ENCODE results near the gene INSYN1. TPM values are rescaled to one million over a fixed set of nuclear protein-coding genes. Genes with fewer than 3 reads are reported as not detected.

Gene INSYN1
- total RNA-seq, 1 experiment from 2014 or later: not detected

- no peak for DNase-seq
- CTCF ChIA-PET: interaction anchor here (1.3 kb wide), 1 partner anchor 35 kb away, joined by 3 read pairs; no protein-coding TSS in a partner anchor
- H3K4me3 Mint-ChIP-seq (ENCODE audit: low read depth, unreplicated experiment): no peak overlapping the region
- peaks cover 95% of the 10 kb centered on the region for H3K27me3 Mint-ChIP-seq (ENCODE audit: unreplicated experiment)
- no peaks in the 10 kb centered on the region for H3K9me3 Mint-ChIP-seq (ENCODE audit: low read depth, unreplicated experiment)
- no peak for TF ChIP-seq CTCF (IDR thresholded peaks at IDR 0.05; ENCODE audit: unreplicated experiment)
- H3K36me3 Mint-ChIP-seq (ENCODE audit: insufficient read depth, unreplicated experiment): no peaks in the 10 kb centered on the region
- intact Hi-C loops (cut with micrococcal nuclease; ENCODE audit: unreplicated experiment): no loop called here
- no TSS peak for BruUV-seq (replicated peaks)
- no peak overlapping the region for H3K27ac Mint-ChIP-seq (ENCODE audit: unreplicated experiment)
- no peaks in the 10 kb centered on the region for H3K4me1 Mint-ChIP-seq (ENCODE audit: low read depth, unreplicated experiment)
Measured at GRCh38 chr15:73722425-73722824, 30.7 kb downstream of the INSYN1 start.

- BruUV-seq (replicated peaks): no TSS peak
- no peak for TF ChIP-seq CTCF (IDR thresholded peaks at IDR 0.05; ENCODE audit: unreplicated experiment)
- no peak overlapping the region for H3K4me3 Mint-ChIP-seq (ENCODE audit: low read depth, unreplicated experiment)
Measured at GRCh38 chr15:73718694-73719093, 34.5 kb downstream of the INSYN1 start.

GRCh38 chr15:73717802-73718201, 35.3 kb downstream of the INSYN1 start:
- H3K4me3 Mint-ChIP-seq (ENCODE audit: low read depth, unreplicated experiment): no peak overlapping the region
- H3K9me3 Mint-ChIP-seq (ENCODE audit: low read depth, unreplicated experiment): no peaks in the 10 kb centered on the region
- H3K36me3 Mint-ChIP-seq (ENCODE audit: insufficient read depth, unreplicated experiment): peaks cover 23% of the 10 kb centered on the region
- no TSS peak for BruUV-seq (replicated peaks)
- intact Hi-C loops (cut with micrococcal nuclease; ENCODE audit: unreplicated experiment): no loop called here
- no peak overlapping the region for H3K27ac Mint-ChIP-seq (ENCODE audit: unreplicated experiment)
- H3K4me1 Mint-ChIP-seq (ENCODE audit: low read depth, unreplicated experiment): no peaks in the 10 kb centered on the region
- peak; percentile 20 for TF ChIP-seq CTCF (IDR thresholded peaks at IDR 0.05; ENCODE audit: unreplicated experiment)
- peaks cover 48% of the 10 kb centered on the region for H3K27me3 Mint-ChIP-seq (ENCODE audit: unreplicated experiment)
- CTCF ChIA-PET: interaction anchor here (1.3 kb wide), 1 partner anchor 13 kb away, joined by 3 read pairs; no protein-coding TSS in a partner anchor
- DNase-seq: no peak

More at GRCh38 chr15:73718694-73719093, 34.5 kb downstream of the INSYN1 start:
- CTCF ChIA-PET: interaction anchor here (0.5 to 1.3 kb wide), 2 partner anchors 14 to 429 kb away, joined by 3 read pairs; no protein-coding TSS in a partner anchor
- Mint-ChIP-seq H3K4me1 (ENCODE audit: low read depth, unreplicated experiment) (no peaks in the 10 kb centered on the region), H3K9me3 (ENCODE audit: low read depth, unreplicated experiment) (no peaks in the 10 kb centered on the region), H3K27me3 (ENCODE audit: unreplicated experiment) (peaks cover 57% of the 10 kb centered on the region), H3K36me3 (ENCODE audit: insufficient read depth, unreplicated experiment) (peaks cover 16% of the 10 kb centered on the region), H3K27ac (ENCODE audit: unreplicated experiment) (no peak overlapping the region)
- intact Hi-C loops (cut with micrococcal nuclease; ENCODE audit: unreplicated experiment): no loop called here
- DNase-seq: no peak

- DNase-seq: no peak
- CTCF ChIA-PET: no interaction called here
- TF ChIP-seq CTCF (IDR thresholded peaks at IDR 0.05; ENCODE audit: unreplicated experiment): no peak
- intact Hi-C loops (cut with micrococcal nuclease; ENCODE audit: unreplicated experiment): no loop called here
- no peaks in the 10 kb centered on the region for H3K9me3 Mint-ChIP-seq (ENCODE audit: low read depth, unreplicated experiment)
- no TSS peak for BruUV-seq (replicated peaks)
- peaks cover 24% of the 10 kb centered on the region for H3K36me3 Mint-ChIP-seq (ENCODE audit: insufficient read depth, unreplicated experiment)
- peaks cover 42% of the 10 kb centered on the region for H3K27me3 Mint-ChIP-seq (ENCODE audit: unreplicated experiment)
- no peak overlapping the region for H3K4me3 Mint-ChIP-seq (ENCODE audit: low read depth, unreplicated experiment)
- no peaks in the 10 kb centered on the region for H3K4me1 Mint-ChIP-seq (ENCODE audit: low read depth, unreplicated experiment)
- H3K27ac Mint-ChIP-seq (ENCODE audit: unreplicated experiment): no peak overlapping the region
Measured at GRCh38 chr15:73717206-73717605, 35.9 kb downstream of the INSYN1 start.
